Glomerular endothelial cell (primary cell): ENCODE results near the gene GPR61. TPM values are rescaled to one million over a fixed set of nuclear protein-coding genes. Genes with fewer than 3 reads are reported as not detected.

ENCODE experiments used
- DNase-seq: peaks from one replicate; pipeline ENCODE4 v3.0.0-alpha.2; 2011; ENCODE audit warnings: low read depth, low spot score; ENCODE audit errors: extremely low read depth
- total RNA-seq: library from RNA; depleted of rRNA; stranded (reverse); fragments of >200 nt; gene quantifications from 2 replicates; pipeline ENCODE4 v1.2.3, GENCODE V29; 2015

The GPR61 gene
- total RNA-seq, 1 donor from 2014 or later = not detected

GRCh38 chr1:109508001-109508872, 31.4 kb upstream of the GPR61 start:
- DNase-seq = no peak

- no peak for DNase-seq
Measured at GRCh38 chr1:109508873-109509175, 30.8 kb upstream of the GPR61 start.

- no peak for DNase-seq
Measured at GRCh38 chr1:109509176-109510134, 30.2 kb upstream of the GPR61 start, which contains the start of gene AMIGO1. AMIGO1 (minus strand) TSS chr1:109509727; CDS start chr1:109508912, 815 bp downstream.

- no peak for DNase-seq
Measured at GRCh38 chr1:109513110-109513710, 26.5 kb upstream of the GPR61 start.

- DNase-seq = no peak
Measured at GRCh38 chr1:109514846-109515245, 24.8 kb upstream of the GPR61 start.

- no peak for DNase-seq
Measured at GRCh38 chr1:109516872-109517271, 22.8 kb upstream of the GPR61 start.

GRCh38 chr1:109517337-109517736, 22.3 kb upstream of the GPR61 start:
- no peak for DNase-seq

- DNase-seq = no peak
Measured at GRCh38 chr1:109521002-109521951, 18.4 kb upstream of the GPR61 start.

- no peak for DNase-seq
Measured at GRCh38 chr1:109522026-109522425, 17.6 kb upstream of the GPR61 start.

GRCh38 chr1:109523706-109524105, 16.0 kb upstream of the GPR61 start:
- DNase-seq = no peak

- no peak for DNase-seq
Measured at GRCh38 chr1:109527098-109527811, 12.4 kb upstream of the GPR61 start.

GRCh38 chr1:109527846-109528695, 11.6 kb upstream of the GPR61 start:
- no peak for DNase-seq

GRCh38 chr1:109528712-109529111, 11.0 kb upstream of the GPR61 start:
- no peak for DNase-seq

- DNase-seq = no peak
Measured at GRCh38 chr1:109529881-109530456, 9.7 kb upstream of the GPR61 start.

GRCh38 chr1:109530457-109531087, 9.1 kb upstream of the GPR61 start:
- no peak for DNase-seq

GRCh38 chr1:109531380-109531779, 8.3 kb upstream of the GPR61 start:
- DNase-seq = no peak

- no peak for DNase-seq
Measured at GRCh38 chr1:109531826-109532364, 7.8 kb upstream of the GPR61 start.
